ENCODE results near the gene PRKAB1. TPM values are rescaled to one million over a fixed set of nuclear protein-coding genes. Genes with fewer than 3 reads are reported as not detected.
A peak's percentile ranks its signal among the peaks of the same experiment; 100 is the strongest.

PRKAB1 gene
- total RNA-seq, 4 donors from 2014 or later = 46.0 to 151 (median 89.3) TPM

DNA sequence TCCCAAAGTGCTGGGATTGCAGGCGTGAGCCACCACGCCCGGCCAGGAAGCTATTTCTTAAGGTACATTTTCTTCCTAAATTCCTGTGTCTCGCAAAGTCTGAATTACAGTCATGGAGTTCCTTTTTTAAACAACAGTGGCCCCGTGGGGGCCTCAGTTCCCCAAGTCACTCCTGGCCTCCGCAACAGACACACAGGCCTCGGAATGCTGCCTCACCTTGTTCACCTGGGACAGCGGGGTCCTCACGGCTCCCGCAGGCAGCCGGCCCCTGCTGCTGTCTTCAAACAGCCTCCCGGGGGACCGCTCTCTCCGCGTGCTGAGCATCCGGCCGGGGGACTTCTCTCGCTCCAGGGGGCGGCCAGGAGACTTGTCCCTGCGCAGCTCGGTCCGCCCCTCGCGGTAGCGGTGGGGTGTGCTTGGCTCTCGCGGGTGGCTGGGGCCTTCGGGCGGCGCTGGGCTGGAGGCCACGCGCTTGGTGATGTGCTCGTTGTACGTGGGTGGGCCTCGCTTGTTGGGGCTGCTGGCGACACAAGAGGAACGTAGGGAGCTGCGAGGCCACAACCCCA lies 22.1 kb downstream of the PRKAB1 start:
- Histone ChIP-seq H3K27ac (no peak overlapping the region), H3K4me3 (no peak overlapping the region), H3K4me1 (peaks cover 15 to 81% (median 36%) of the 10 kb centered on the region in 4 donors), H3K9me3 (no peaks in the 10 kb centered on the region), H3K27me3 (no peaks in the 10 kb centered on the region), H3K36me3 (no peaks in the 10 kb centered on the region)
- WGBS, 2 donors (ENCODE audit: low coverage in 1 of 2) = 93 to 98% methylated on average over 4 to 38 of the region's 38 CpGs
- no peak for DNase-seq
- intact Hi-C loops (cut with DNase I; ENCODE audit: low total_unique reads) (no loop called here), in situ Hi-C loops (cut with MboI; ENCODE audit: low pct_ligation_motif_present in 1 of 4, low pct_unique_long_range_greater_than_20kb in 1 of 4, low sequenced_read_pairs in 3 of 4) (no loop called here)
- no peak for TF ChIP-seq EP300 (IDR thresholded peaks at IDR 0.05; ENCODE audit: low read depth)
- TF ChIP-seq POLR2A (IDR thresholded peaks at IDR 0.05) = no peak
- TF ChIP-seq POLR2AphosphoS5 (IDR thresholded peaks at IDR 0.05) = no peak
- no peak for TF ChIP-seq CTCF (IDR thresholded peaks at IDR 0.05)

- 86% methylated on average over 6 of the region's 6 CpGs; no CpG with 5 or more reads in 1 of the 2 donors for WGBS, 2 donors (ENCODE audit: low coverage in 1 of 2)
- no peak for DNase-seq
- Histone ChIP-seq H3K4me3 (no peak overlapping the region), H3K36me3 (no peaks in the 10 kb centered on the region), H3K9me3 (no peaks in the 10 kb centered on the region), H3K27me3 (no peaks in the 10 kb centered on the region), H3K27ac (peak overlapping the region in 3 of 4 donors; percentile 75 to 82 (median 77)), H3K4me1 (peaks cover 15 to 68% (median 29%) of the 10 kb centered on the region in 4 donors)
- in situ Hi-C loops (cut with MboI; ENCODE audit: low pct_ligation_motif_present in 1 of 4, low pct_unique_long_range_greater_than_20kb in 1 of 4, low sequenced_read_pairs in 3 of 4) (no loop called here), intact Hi-C loops (cut with DNase I; ENCODE audit: low total_unique reads) (no loop called here)
- TF ChIP-seq POLR2AphosphoS5 (IDR thresholded peaks at IDR 0.05) (no peak), EP300 (IDR thresholded peaks at IDR 0.05; ENCODE audit: low read depth) (no peak), CTCF (IDR thresholded peaks at IDR 0.05) (no peak), POLR2A (IDR thresholded peaks at IDR 0.05) (no peak)
Measured at GRCh38 chr12:119691202-119691810, 23.4 kb downstream of the PRKAB1 start.

GRCh38 chr12:119692410-119692809 lies 24.5 kb downstream of the PRKAB1 start:
- intact Hi-C loops (cut with DNase I; ENCODE audit: low total_unique reads) = no loop called here
- H3K27ac ChIP-seq = peak overlapping the region; percentile 74 to 82 (median 76)
- no peaks in the 10 kb centered on the region for H3K9me3 ChIP-seq
- 33 to 45% methylated on average over 5 of the region's 5 CpGs for WGBS, 2 donors (ENCODE audit: low coverage in 1 of 2)
- in situ Hi-C loops (cut with MboI; ENCODE audit: low pct_ligation_motif_present in 1 of 4, low pct_unique_long_range_greater_than_20kb in 1 of 4, low sequenced_read_pairs in 3 of 4) = no loop called here
- no peak for DNase-seq
- no peaks in the 10 kb centered on the region for H3K36me3 ChIP-seq
- peaks cover 15 to 57% (median 28%) of the 10 kb centered on the region in 4 donors for H3K4me1 ChIP-seq
- TF ChIP-seq POLR2AphosphoS5 (IDR thresholded peaks at IDR 0.05) (no peak), EP300 (IDR thresholded peaks at IDR 0.05; ENCODE audit: low read depth) (no peak), POLR2A (IDR thresholded peaks at IDR 0.05) (no peak), CTCF (IDR thresholded peaks at IDR 0.05) (no peak)
- H3K4me3 ChIP-seq = no peak overlapping the region
- no peaks in the 10 kb centered on the region for H3K27me3 ChIP-seq

- DNase-seq = peak; percentile 80
- no peaks in the 10 kb centered on the region for H3K9me3 ChIP-seq
- intact Hi-C loops (cut with DNase I; ENCODE audit: low total_unique reads) = no loop called here
- no peaks in the 10 kb centered on the region for H3K27me3 ChIP-seq
- 9 to 25% methylated on average over 3 to 6 of the region's 6 CpGs for WGBS, 2 donors (ENCODE audit: low coverage in 1 of 2)
- in situ Hi-C loops (cut with MboI; ENCODE audit: low pct_ligation_motif_present in 1 of 4, low pct_unique_long_range_greater_than_20kb in 1 of 4, low sequenced_read_pairs in 3 of 4) = no loop called here
- peak overlapping the region; percentile 74 to 82 (median 76) for H3K27ac ChIP-seq
- TF ChIP-seq POLR2A (IDR thresholded peaks at IDR 0.05) (peak; percentile 31), CTCF (IDR thresholded peaks at IDR 0.05) (no peak), EP300 (IDR thresholded peaks at IDR 0.05; ENCODE audit: low read depth) (peak; percentile 14), POLR2AphosphoS5 (IDR thresholded peaks at IDR 0.05) (peak in 2 of 3 donors; percentile 69 to 82)
- no peak overlapping the region for H3K4me3 ChIP-seq
- H3K4me1 ChIP-seq = peaks cover 15 to 51% (median 26%) of the 10 kb centered on the region in 4 donors
- no peaks in the 10 kb centered on the region for H3K36me3 ChIP-seq
Measured at GRCh38 chr12:119692997-119693396, 25.1 kb downstream of the PRKAB1 start.
